NCI-H146 (cell line): ENCODE data around the gene ELOA2.
"Not testable (repeated sequence)": the region's sequence is repeated elsewhere in the genome, so short reads cannot be mapped to it uniquely, and the experiment has no call there.

Experiments
- DNase-seq: peaks from one replicate; lab custom pipeline; 2025; lab: John Stamatoyannopoulos, UW

Gene ELOA2

DNA sequence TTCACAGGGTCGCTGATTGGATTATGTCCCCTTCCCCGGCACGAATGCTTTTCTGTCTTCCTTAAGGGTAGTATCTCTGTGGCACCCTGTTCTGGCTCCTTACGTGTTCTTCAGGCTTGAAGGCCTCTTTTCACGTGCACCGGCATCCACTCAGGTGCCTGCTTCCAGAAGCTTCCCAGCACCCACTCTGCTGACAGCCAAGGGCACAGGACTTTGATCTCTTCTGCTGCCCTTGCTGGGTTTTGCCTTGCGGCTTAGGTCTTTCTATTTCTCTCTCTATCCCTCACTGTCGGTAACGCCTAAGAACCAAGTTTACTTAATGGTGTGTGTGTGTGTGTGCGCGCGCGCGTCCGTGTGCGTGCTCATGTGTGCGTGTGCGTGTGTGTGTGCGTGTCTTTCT, 14.7 kb downstream of the ELOA2 start:
- DNase-seq, result not testable (repeated sequence)

DNA sequence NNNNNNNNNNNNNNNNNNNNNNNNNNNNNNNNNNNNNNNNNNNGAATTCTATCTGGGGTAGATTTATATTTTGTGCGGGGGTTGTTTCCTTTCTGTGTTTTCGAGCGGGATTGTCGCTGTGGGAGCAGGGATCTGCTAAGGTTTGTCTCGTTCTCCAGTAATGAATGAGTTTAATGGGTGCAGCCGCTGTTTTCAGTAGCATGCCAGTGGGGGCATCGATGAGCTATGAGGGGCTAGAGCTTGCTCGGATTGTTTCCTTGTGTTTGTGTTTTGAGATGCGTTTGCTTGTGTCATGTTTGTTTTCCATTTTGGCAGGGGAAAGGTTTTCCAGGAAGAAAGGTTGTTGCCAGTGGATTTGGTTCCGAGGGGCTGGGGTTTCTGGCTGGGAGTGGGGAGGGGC, 15.6 kb downstream of the ELOA2 start:
- DNase-seq, result not testable (repeated sequence)
